ENCODE measurements around the gene THEMIS.
"Not testable (repeated sequence)": the region's sequence is repeated elsewhere in the genome, so short reads cannot be mapped to it uniquely, and the experiment has no call there.

THEMIS gene

DNA sequence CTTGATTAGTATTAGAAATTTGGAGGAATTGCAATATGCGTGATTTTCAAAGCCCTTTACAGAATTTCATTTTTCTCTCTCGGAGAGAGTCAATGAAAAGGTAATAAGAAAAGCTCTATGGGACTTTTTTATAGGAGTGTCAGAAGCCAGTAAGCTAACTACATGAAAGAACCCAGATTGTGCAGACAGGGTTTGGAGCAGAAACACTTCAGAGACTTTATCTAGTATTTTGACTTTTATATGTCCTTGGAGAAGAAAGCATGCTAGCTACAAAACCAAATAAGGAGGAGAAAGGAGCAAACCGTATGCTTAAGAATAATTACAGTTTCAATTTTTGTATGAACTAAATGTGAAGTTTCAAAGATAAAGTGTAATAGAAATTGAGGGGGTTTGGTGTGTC lies 182.2 kb downstream of the THEMIS start:
- no peak for DNase-seq (ENCODE audit: low spot score)

DNA sequence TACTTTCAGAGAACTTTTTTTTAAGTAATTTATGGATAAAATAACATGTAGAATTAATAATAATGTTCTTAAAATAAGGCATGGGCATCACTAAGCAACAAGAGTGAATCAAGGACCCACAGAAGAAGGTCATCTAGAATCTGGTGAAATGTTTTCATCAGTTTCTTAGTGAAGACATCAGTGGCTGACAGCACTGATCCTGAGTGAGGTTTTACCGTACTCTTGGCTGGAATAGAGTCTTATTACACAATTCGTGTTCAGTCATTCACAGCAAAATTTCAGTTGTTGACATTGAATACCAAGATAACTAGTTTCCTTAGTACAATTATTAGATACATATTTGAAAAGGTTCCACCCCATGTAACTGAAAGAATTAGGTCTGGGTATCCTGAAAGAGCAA lies 183.5 kb downstream of the THEMIS start:
- no peak for DNase-seq (ENCODE audit: low spot score)

DNA sequence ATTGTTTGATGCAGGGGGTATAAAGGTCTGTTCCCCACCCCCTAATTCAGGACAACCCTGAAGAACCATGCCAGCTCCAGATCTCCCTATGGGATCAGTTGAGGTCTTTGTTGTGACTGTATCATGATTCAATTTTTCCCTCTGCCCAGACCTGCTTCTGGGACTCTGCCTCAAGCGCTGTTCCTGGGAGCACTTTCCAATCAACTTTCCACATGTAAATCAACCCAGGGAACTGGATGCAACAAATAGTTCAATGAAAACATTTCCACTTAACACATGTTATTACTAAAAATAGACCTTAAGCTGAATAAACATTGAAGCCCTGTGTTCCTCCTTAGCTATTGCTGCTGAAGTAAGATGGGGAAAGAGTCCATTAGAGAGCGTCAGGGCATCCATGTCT lies 184.4 kb downstream of the THEMIS start:
- DNase-seq (ENCODE audit: low spot score) = no peak

DNA sequence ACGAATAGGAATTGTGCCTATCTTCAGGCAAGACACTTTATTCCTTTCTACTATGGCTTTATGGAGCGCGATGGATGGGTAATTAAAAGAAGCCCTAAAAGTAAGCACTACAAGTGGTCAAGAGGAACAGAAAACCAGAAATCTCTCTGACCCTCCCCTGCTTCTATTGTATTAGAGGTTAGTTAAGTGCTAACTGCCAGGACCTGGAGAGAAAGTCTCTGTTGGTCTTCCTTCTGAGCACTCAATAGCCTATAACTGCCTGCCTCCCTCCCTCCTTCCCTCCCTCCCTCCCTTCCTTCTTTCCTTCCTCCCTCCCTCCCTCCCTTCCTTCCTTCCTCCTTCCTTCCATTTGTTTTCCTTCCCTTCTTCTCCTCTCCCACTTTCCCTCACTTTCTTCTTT lies 190.2 kb downstream of the THEMIS start:
- no peak for DNase-seq (ENCODE audit: low spot score)

DNA sequence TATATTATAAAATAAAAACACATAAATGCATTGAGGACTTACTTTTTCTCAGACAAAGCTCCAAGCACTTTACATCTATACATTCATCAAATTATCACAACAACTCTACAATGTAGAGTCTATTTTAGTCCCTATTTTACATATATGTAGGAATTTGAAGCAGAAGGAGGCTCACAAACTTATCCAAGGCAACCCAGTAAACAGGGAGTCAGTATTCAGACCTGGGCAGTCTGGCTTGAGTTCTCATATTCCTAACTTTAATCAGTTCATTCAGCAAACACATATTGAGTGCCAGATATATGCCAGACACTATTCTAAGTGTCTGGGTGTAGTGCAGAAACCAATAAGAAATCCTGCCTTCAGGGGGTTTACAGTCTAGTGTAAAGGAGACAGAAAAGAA lies 194.6 kb downstream of the THEMIS start:
- DNase-seq (ENCODE audit: low spot score) = no peak

DNA sequence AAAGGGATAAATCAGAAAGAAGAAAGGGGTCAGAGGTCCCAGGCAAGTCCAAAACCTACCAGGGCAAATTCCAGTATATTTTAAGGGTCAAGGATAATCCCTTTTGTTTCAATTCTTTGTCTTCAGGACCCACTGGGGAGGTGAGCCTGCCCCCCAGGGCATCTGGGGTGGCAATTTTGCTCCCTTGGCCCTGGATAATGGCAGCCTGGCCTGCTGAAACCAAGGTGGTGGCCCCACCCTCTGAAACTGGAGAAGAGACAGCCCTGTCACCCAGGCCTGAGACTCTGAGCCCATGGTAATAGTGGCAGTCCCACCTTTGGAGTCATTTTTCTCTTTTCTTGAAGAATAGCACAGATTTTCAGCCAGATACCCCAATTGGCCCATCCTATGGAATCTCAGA lies 205.8 kb downstream of the THEMIS start:
- DNase-seq (ENCODE audit: low spot score) = no peak

DNA sequence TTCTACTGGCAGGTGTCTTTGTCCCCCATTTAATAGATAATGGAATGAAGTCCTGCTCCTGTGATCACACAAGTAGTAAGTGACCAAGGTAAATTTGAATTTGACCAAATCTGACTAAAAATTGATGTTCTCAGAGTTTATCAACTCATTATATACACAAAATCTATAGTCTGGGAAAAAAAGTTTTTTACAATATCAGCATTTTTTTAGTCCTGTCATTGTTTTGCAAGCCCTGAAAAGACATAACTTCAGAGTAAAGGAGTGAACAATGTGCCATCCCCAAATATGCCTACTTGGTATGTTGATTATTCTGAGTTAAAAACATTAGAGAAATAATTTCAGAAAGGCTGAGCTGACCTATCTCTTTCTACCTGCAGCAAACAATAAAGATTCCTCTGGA lies 209.7 kb downstream of the THEMIS start:
- DNase-seq (ENCODE audit: low spot score) = no peak

DNA sequence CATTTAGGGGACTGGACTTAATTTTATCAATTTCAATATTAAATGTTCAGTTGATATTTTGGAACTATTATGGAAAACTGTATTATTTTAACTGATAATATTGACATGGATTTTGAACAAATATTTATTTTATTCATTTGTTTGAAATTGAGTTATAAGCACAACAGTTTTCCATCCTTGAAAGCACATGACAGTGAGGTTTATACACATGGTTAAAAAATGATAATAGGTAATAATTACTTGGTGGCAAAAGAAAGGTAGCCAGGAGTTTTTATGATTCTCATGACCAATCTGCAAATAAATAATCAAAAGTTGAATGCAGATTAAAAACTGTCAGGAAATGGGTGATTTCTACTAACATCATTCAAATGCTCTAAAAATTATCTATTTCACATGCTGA lies 210.3 kb downstream of the THEMIS start:
- no peak for DNase-seq (ENCODE audit: low spot score)

DNA sequence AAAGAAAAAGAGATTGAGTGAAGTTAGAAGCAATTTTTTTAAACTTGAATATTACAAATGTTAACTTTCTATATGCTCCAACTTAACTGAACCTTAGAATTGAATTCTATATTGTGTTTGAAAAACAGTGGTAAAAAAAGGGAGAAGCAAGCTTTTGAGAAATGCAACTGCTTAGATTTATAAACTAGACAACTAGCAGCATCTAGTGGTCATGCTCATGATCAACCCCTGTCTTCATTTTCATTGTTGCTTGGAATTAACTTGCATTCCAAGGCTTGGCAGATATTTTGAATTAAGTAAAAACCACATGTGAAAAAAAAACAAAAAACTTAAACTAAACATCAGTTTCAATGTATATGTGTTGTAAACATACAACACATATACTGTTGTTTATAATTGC lies 210.8 kb downstream of the THEMIS start:
- DNase-seq (ENCODE audit: low spot score) = peak; percentile 13

DNA sequence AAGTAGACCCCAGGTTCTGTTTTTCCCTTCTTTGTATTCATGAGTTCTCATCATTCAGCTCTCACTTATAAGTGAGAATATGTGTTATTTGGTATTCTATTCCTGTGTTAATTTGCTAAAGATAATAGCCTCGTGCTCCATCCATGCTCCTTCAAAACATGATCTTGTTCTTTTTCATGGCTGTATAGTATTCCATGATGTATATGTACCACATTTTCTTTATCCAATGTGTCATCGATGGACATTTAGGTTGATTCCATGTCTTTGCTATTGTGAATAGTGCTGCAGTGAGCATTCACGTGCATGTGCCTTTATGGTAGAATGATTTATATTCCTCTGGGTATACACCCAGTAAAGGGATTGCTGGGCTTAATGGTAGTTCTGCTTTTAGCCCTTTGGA lies 213.4 kb downstream of the THEMIS start:
- not testable (repeated sequence) for DNase-seq (ENCODE audit: low spot score)

DNA sequence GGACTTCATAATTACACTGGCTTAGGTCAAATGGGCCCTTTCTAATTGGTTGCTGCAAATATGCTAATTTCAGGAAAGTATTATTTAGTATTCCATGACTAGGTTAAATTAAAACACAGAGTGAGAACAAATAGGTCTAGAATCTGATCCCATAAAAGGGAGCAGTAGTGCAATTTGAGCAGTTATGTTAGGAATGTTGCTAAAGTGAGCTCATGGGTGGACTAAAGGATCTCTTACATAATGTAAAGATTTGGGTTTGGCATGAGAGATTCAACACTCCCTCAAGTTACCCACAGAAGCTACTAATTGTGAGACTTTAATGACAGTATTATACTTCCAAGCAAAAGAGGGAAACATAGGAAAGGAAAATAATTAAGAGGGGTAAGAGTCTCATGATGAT lies 214.8 kb downstream of the THEMIS start:
- DNase-seq (ENCODE audit: low spot score) = no peak

DNA sequence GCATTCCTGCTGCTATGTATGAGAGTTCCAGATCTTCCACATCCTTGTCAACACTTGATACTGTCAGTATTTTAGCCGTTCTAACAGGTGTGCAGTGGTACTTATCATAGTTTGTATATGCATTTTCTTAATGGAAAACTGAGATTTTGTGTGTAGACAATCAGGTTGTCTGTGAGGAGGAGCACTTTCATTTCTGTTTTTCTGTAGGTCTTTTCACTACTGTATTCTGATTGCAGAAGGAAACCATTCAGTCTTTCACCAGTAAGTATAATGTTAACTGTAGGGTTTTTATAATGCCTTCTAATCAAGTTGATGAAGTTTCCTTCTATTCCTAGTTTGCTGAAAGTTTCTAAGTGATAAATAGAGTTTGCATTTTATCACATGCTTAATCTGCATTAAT lies 216.4 kb downstream of the THEMIS start:
- no peak for DNase-seq (ENCODE audit: low spot score)

All from AG08396 (cell line).